MCF 10A (cell line): ENCODE results near the gene ZC3H10. TPM values are rescaled to one million over a fixed set of nuclear protein-coding genes. Genes with fewer than 3 reads are reported as not detected.

ENCODE experiments used
- BruUV-seq: library from RNA; stranded (reverse); fragments of 400-500 nt; replicated peaks from 2 replicates; lab custom pipeline; 2021; lab: Mats Ljungman, UMichigan
- CTCF ChIA-PET: fragments of 300-600 bp; sonication (Branson Sonifier 250); formaldehyde crosslinking; extraction: SDS; loops from one replicate; lab custom pipeline; 2021; ENCODE audit warnings: antibody characterized with exemption, inconsistent platforms; lab: Yijun Ruan, JAX
- POLR2A ChIA-PET: fragments of 300-600, 350-650 bp; sonication (Branson Sonifier 250); formaldehyde crosslinking; extraction: SDS; loops from one replicate; lab custom pipeline; 2020; ENCODE audit warnings: antibody characterized with exemption, inconsistent platforms; lab: Yijun Ruan, JAX
- DNase-seq: peaks from one replicate; pipeline ENCODE4 v3.0.0-alpha.2; 2018; ENCODE audit not compliant: unreplicated experiment
- H3K27ac Mint-ChIP-seq: one replicate; pipeline ENCODE4 v1.8.0; 2022; ENCODE audit warnings: mild to moderate bottlenecking, low read depth, mixed read lengths; ENCODE audit not compliant: unreplicated experiment
- H3K27me3 Mint-ChIP-seq: one replicate; pipeline ENCODE4 v1.8.0; 2022; ENCODE audit warnings: mixed read lengths; ENCODE audit not compliant: insufficient read depth, unreplicated experiment
- H3K36me3 Mint-ChIP-seq: one replicate; pipeline ENCODE4 v1.8.0; 2022; ENCODE audit warnings: mild to moderate bottlenecking, moderate library complexity, mixed read lengths; ENCODE audit not compliant: insufficient read depth, unreplicated experiment
- H3K4me1 Mint-ChIP-seq: one replicate; pipeline ENCODE4 v1.8.0; 2022; ENCODE audit warnings: mixed read lengths; ENCODE audit not compliant: insufficient read depth, unreplicated experiment
- H3K4me3 Mint-ChIP-seq: one replicate; pipeline ENCODE4 v1.8.0; 2022; ENCODE audit warnings: mild to moderate bottlenecking, moderate library complexity, mixed read lengths; ENCODE audit not compliant: unreplicated experiment
- H3K9me3 Mint-ChIP-seq: one replicate; pipeline ENCODE4 v1.8.0; 2022; ENCODE audit warnings: mixed read lengths; ENCODE audit not compliant: unreplicated experiment
- CTCF ChIP-seq: fragments of 200-600 bp; IDR thresholded peaks from one replicate; pipeline ENCODE4 v1.8.0; 2022; ENCODE audit warnings: antibody characterized with exemption, mild to moderate bottlenecking; ENCODE audit not compliant: unreplicated experiment
- intact Hi-C: fragments of 100-400 bp; cut with micrococcal nuclease; formaldehyde crosslinking; loops from 2 replicates; pipeline ENCODE4 v1.14.1; 2022
- total RNA-seq: library from RNA; stranded (reverse); gene quantifications from 2 replicates; pipeline ENCODE4 v1.2.3, GENCODE V29; 2022

ZC3H10 gene
- total RNA-seq, 1 experiment from 2014 or later = 2.8 TPM

DNA sequence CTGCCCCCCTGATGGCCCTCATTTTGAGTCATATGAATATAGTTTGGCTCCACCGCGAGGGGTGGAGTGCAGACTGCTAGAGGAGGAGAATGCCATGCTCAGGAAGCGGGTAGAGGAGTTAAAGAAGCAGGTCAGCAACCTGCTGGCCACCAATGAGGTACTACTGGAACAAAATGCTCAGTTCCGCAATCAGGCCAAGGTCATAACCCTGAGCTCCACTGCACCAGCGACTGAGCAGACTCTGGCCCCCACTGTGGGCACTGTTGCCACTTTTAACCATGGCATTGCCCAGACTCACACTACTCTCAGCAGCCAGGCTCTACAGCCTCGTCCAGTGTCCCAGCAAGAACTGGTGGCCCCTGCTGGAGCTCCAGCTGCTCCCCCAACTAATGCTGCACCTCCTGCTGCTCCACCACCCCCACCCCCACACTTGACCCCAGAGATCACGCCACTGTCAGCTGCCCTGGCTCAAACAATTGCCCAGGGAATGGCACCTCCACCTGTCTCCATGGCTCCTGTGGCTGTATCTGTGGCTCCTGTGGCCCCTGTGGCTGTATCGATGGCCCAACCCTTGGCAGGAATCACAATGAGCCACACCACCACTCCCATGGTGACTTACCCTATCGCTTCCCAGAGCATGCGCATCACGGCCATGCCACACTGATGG, 3.3 kb downstream of the ZC3H10 start:
- no peak for DNase-seq
- H3K4me3 Mint-ChIP-seq = no peak overlapping the region
- CTCF ChIA-PET = interaction anchor here (0.6 kb wide), 1 partner anchor 42 kb away, joined by 5 read pairs; no protein-coding TSS in a partner anchor
- no TSS peak for BruUV-seq
- no peak overlapping the region for H3K27ac Mint-ChIP-seq
- POLR2A ChIA-PET = interaction anchor here (4.9 kb wide), 1 partner anchor 39 kb away, joined by 70 read pairs; the partner anchor contains the start of gene MYL6
- intact Hi-C loops = no loop called here
- H3K36me3 Mint-ChIP-seq = peaks cover 32% of the 10 kb centered on the region
- TF ChIP-seq CTCF = no peak
- no peaks in the 10 kb centered on the region for H3K9me3 Mint-ChIP-seq
- H3K4me1 Mint-ChIP-seq = peaks cover 18% of the 10 kb centered on the region
- H3K27me3 Mint-ChIP-seq = no peaks in the 10 kb centered on the region

- Mint-ChIP-seq H3K4me3 (no peak overlapping the region), H3K36me3 (peaks cover 24% of the 10 kb centered on the region), H3K9me3 (no peaks in the 10 kb centered on the region), H3K4me1 (peaks cover 31% of the 10 kb centered on the region), H3K27me3 (no peaks in the 10 kb centered on the region), H3K27ac (no peak overlapping the region)
- DNase-seq = no peak
- POLR2A ChIA-PET = interaction anchor here (4.4 kb wide), 1 partner anchor 99 kb away, joined by 29 read pairs; the partner anchor contains the start of gene RNF41
- no peak for TF ChIP-seq CTCF
- CTCF ChIA-PET = interaction anchor here (0.5 to 2.0 kb wide), 7 partner anchors 66 to 1026 kb away, joined by 3 to 15 read pairs (median 4); partner anchors contain the start of gene SMARCC2
- intact Hi-C loops = no loop called here
- no TSS peak for BruUV-seq
These were observed 4.6 kb downstream of the ZC3H10 start for GRCh38 chr12:56122637-56123036.

GRCh38 chr12:56124133-56124532, 6.1 kb downstream of the ZC3H10 start:
- ChIA-PET POLR2A (interaction anchor here (0.9 to 4.4 kb wide), 7 partner anchors 20 to 175 kb away, joined by 3 to 29 read pairs (median 4); partner anchors contain the start of genes MYL6, PA2G4, RNF41 and SMARCC2), CTCF (interaction anchor here (0.6 to 3.7 kb wide), 13 partner anchors 7 to 386 kb away, joined by 3 to 15 read pairs (median 5); partner anchors contain the start of genes ANKRD52, ERBB3, MYL6 and MYL6B)
- no peaks in the 10 kb centered on the region for H3K9me3 Mint-ChIP-seq
- peaks cover 14% of the 10 kb centered on the region for H3K36me3 Mint-ChIP-seq
- intact Hi-C loops = no loop called here
- no peak overlapping the region for H3K4me3 Mint-ChIP-seq
- H3K27me3 Mint-ChIP-seq = no peaks in the 10 kb centered on the region
- no peak for TF ChIP-seq CTCF
- H3K27ac Mint-ChIP-seq = no peak overlapping the region
- no TSS peak for BruUV-seq
- peaks cover 26% of the 10 kb centered on the region for H3K4me1 Mint-ChIP-seq
- DNase-seq = no peak

DNA sequence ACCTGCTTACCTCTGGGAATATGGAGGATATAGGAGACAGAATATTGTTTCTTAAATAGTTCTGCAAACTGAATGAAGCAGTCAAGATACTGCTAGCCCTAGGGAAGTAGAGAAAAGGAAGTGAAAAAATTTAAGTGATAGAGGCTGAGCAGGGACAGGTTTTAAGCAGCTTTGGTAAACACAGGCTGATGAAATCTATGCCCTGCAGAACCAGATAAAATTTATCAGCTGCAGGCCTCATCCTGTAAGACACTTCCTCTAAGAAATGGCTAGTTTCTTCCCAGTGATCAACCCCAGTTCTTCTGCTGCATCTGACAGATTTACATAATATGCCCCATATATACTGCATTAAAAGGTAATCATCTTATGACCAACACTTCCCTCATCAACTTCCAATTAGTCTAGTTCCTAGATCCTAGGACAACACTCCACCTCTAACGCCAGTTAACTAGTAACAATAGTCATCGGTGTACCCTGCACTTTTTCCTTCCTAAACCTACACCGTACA, 8.7 kb downstream of the ZC3H10 start:
- H3K27me3 Mint-ChIP-seq = no peaks in the 10 kb centered on the region
- CTCF ChIA-PET = interaction anchor here (0.5 to 3.7 kb wide), 13 partner anchors 9 to 140 kb away, joined by 3 to 15 read pairs (median 5); partner anchors contain the start of genes COQ10A, MYL6, RNF41 and SMARCC2
- POLR2A ChIA-PET = interaction anchor here (1.0 to 5.5 kb wide), 16 partner anchors 10 to 338 kb away, joined by 3 to 165 read pairs (median 7); partner anchors contain the start of genes COQ10A, MYL6, MYL6B and PA2G4
- no peak for TF ChIP-seq CTCF
- H3K9me3 Mint-ChIP-seq = no peaks in the 10 kb centered on the region
- H3K4me3 Mint-ChIP-seq = no peak overlapping the region
- peak overlapping the region; percentile 84 for H3K27ac Mint-ChIP-seq
- no peak for DNase-seq
- peaks cover 26% of the 10 kb centered on the region for H3K4me1 Mint-ChIP-seq
- intact Hi-C loops = loop anchor here (1.0 kb wide), 3 partner anchors 31 to 98 kb away; partner anchors contain the start of genes NABP2 and SMARCC2
- BruUV-seq = no TSS peak
- H3K36me3 Mint-ChIP-seq = peaks cover 31% of the 10 kb centered on the region
